Activated gamma-delta T cell treated with Interleukin-2 at 50 U/mL for 16 hours (primary cell): ENCODE data around the gene MEGF10.

ENCODE experiments used
- DNase-seq: peaks from one replicate; pipeline ENCODE4 v3.0.0-alpha.2; 2020

Gene MEGF10

GRCh38 chr5:127451096-127451495 lies 160.5 kb downstream of the MEGF10 start:
- no peak for DNase-seq

GRCh38 chr5:127452626-127453025 lies 162.0 kb downstream of the MEGF10 start:
- DNase-seq, result no peak

GRCh38 chr5:127471211-127471610 lies 180.6 kb downstream of the MEGF10 start:
- DNase-seq, result no peak

- DNase-seq, result no peak
Observed at GRCh38 chr5:127472700-127473099, 182.1 kb downstream of the MEGF10 start.

GRCh38 chr5:127486471-127486870 lies 195.9 kb downstream of the MEGF10 start:
- DNase-seq, result no peak

- no peak for DNase-seq
Observed at GRCh38 chr5:127492854-127493738, 202.5 kb downstream of the MEGF10 start.

- no peak for DNase-seq
Observed at GRCh38 chr5:127498548-127498947, 208.0 kb downstream of the MEGF10 start.

GRCh38 chr5:127505905-127506304 lies 215.3 kb downstream of the MEGF10 start:
- DNase-seq, result no peak

- no peak for DNase-seq
Observed at GRCh38 chr5:127506616-127507015, 216.0 kb downstream of the MEGF10 start.

GRCh38 chr5:127508644-127509373 lies 218.2 kb downstream of the MEGF10 start:
- DNase-seq, result no peak
